PFSK-1 (cell line): ENCODE data around the gene FAT2.

ENCODE experiments used
- FOXP2 ChIP-seq: optimal IDR thresholded peaks from 2 replicates; pipeline ENCODE3; 2011; ENCODE audit warnings: borderline replicate concordance, control low read depth, inconsistent platforms; ENCODE audit not compliant: insufficient read depth; ENCODE audit errors: extremely low read length, extremely low read depth
- POLR2AphosphoS5 ChIP-seq: IDR thresholded peaks from 2 replicates; pipeline ENCODE4 v1.6.1; 2012; ENCODE audit warnings: low read depth, mild to moderate bottlenecking, control low read depth, low read length, moderate library complexity
- REST ChIP-seq, 2 experiments: IDR thresholded peaks; 2 replicates each; pipeline versions ENCODE4 v1.6.1 to v1.8.0; 2011 to 2012; ENCODE audit warnings: low read depth in 2 of 2, low read length in 2 of 2, control low read depth in 1 of 2, inconsistent platforms in 1 of 2, mild to moderate bottlenecking in 1 of 2, moderate library complexity in 1 of 2; ENCODE audit not compliant: insufficient read depth in 1 of 2
- SIN3A ChIP-seq: IDR thresholded peaks from 2 replicates; pipeline ENCODE4 v1.6.1; 2012; ENCODE audit warnings: mild to moderate bottlenecking, low read length, moderate library complexity, borderline replicate concordance; ENCODE audit not compliant: insufficient read depth
- TAF1 ChIP-seq: IDR thresholded peaks from 2 replicates; pipeline ENCODE4 v1.6.1; 2012; ENCODE audit warnings: low read length, control low read depth, borderline replicate concordance; ENCODE audit not compliant: insufficient read depth

GRCh38 chr5:151605559-151605958, 14.4 kb upstream of the FAT2 start:
- TF ChIP-seq SIN3A (no peak), POLR2AphosphoS5 (no peak), TAF1 (no peak), REST (IDR thresholded peaks at IDR 0.05; ENCODE audit: insufficient read depth in 1 of 2, low read depth in 2 of 2, low read length in 2 of 2) (no peak), FOXP2 (no peak)
